MM.1S (cell line): ENCODE measurements around the gene ANXA2.

ENCODE experiments used
- EZH2 ChIP-seq: fragments of 300-600 bp; sonication (generic); optimal IDR thresholded peaks from 2 replicates; pipeline ENCODE3; 2017; ENCODE audit warnings: low read depth, mild to moderate bottlenecking, antibody characterized with exemption, low read length, mixed read lengths
- TF ChIP-seq, protein P1 (sequence below): fragments of 300-600 bp; sonication (generic); IDR thresholded peaks from 2 replicates; pipeline ENCODE4 v1.5.1; 2016; ENCODE audit warnings: antibody characterized with exemption, low read length, mixed read lengths

GRCh38 chr15:60399246-60399915 lies 1.6 kb upstream of the ANXA2 start:
- no peak for TF ChIP-seq EZH2
- TF ChIP-seq, protein P1, sequence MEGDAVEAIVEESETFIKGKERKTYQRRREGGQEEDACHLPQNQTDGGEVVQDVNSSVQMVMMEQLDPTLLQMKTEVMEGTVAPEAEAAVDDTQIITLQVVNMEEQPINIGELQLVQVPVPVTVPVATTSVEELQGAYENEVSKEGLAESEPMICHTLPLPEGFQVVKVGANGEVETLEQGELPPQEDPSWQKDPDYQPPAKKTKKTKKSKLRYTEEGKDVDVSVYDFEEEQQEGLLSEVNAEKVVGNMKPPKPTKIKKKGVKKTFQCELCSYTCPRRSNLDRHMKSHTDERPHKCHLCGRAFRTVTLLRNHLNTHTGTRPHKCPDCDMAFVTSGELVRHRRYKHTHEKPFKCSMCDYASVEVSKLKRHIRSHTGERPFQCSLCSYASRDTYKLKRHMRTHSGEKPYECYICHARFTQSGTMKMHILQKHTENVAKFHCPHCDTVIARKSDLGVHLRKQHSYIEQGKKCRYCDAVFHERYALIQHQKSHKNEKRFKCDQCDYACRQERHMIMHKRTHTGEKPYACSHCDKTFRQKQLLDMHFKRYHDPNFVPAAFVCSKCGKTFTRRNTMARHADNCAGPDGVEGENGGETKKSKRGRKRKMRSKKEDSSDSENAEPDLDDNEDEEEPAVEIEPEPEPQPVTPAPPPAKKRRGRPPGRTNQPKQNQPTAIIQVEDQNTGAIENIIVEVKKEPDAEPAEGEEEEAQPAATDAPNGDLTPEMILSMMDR: no peak
